Naive thymus-derived CD8-positive, alpha-beta T cell (primary cell): Measurements from ENCODE around the gene HDAC9. TPM values are rescaled to one million over a fixed set of nuclear protein-coding genes. Genes with fewer than 3 reads are reported as not detected.

ENCODE experiments used
- ATAC-seq, 2 donors: fragments of 150-1000 bp; cut with Tn5 transposase in 1 of 2; sonication (Bioruptor Pico), chemical (Tn5 transposase) in 1 of 2; 1 replicate in 1 of 2; 2 replicates in 1 of 2; pipeline ENCODE4 v1.10.0; 2021; ENCODE audit warnings: mild to moderate bottlenecking in 2 of 2, moderate library complexity in 2 of 2
- POLR2A ChIA-PET: fragments of 350-600 bp; sonication (Branson Sonifier 250); formaldehyde crosslinking; loops from one replicate; lab custom pipeline; 2021; ENCODE audit warnings: antibody characterized with exemption; lab: Charles Lee
- DNase-seq, 10 donors: peaks; one replicate each; pipeline versions ENCODE4 v3.0.0 to v3.0.0-alpha.2; 2020 to 2022
- H3K27ac Mint-ChIP-seq, 10 donors: one replicate each; pipeline ENCODE4 v1.8.0; 2020 to 2022; ENCODE audit warnings: mild to moderate bottlenecking in 10 of 10, mixed read lengths in 10 of 10, moderate library complexity in 4 of 10, inconsistent platforms in 1 of 10
- H3K27me3 Mint-ChIP-seq, 5 donors: one replicate each; pipeline ENCODE4 v1.8.0; 2021 to 2022; ENCODE audit warnings: mixed read lengths in 5 of 5
- H3K36me3 Mint-ChIP-seq, 3 donors: one replicate each; pipeline ENCODE4 v1.8.0; 2020 to 2022; ENCODE audit warnings: mixed read lengths in 3 of 3, mild to moderate bottlenecking in 2 of 3, inconsistent platforms in 1 of 3
- H3K4me1 Mint-ChIP-seq, 4 donors: one replicate each; pipeline ENCODE4 v1.8.0; 2021 to 2022; ENCODE audit warnings: mixed read lengths in 4 of 4
- H3K4me3 Mint-ChIP-seq, 10 donors: one replicate each; pipeline ENCODE4 v1.8.0; 2020 to 2022; ENCODE audit warnings: mild to moderate bottlenecking in 10 of 10, mixed read lengths in 10 of 10, moderate library complexity in 6 of 10, inconsistent platforms in 1 of 10
- H3K9me3 Mint-ChIP-seq, 9 donors: one replicate each; pipeline ENCODE4 v1.8.0; 2020 to 2022; ENCODE audit warnings: mixed read lengths in 9 of 9, mild to moderate bottlenecking in 3 of 9, inconsistent platforms in 1 of 9, moderate library complexity in 1 of 9
- polyA plus RNA-seq, 3 donors: library from polyadenylated mRNA; unstranded; fragments of 300-500 nt; fragmentation: Illumina TruSeq; gene quantifications; one replicate each; pipeline ENCODE4 v1.2.3, GENCODE V29; 2021
- total RNA-seq, 8 experiments: library from RNA in 2 of 8; stranded (reverse) in 2 of 8; gene quantifications; one replicate each; pipeline ENCODE4 v1.2.3 and lab custom pipeline; 2021 to 2026

Gene HDAC9
- total and polyA plus RNA-seq, 5 experiments from 2014 or later: 0.03 to 3.1 (median 2.0) TPM

- no peaks in the 10 kb centered on the region for H3K4me1 Mint-ChIP-seq
- DNase-seq (no peak), ATAC-seq (no peak)
- H3K36me3 Mint-ChIP-seq: no peaks in the 10 kb centered on the region
- no peaks in the 10 kb centered on the region for H3K27me3 Mint-ChIP-seq
- no peak overlapping the region for H3K27ac Mint-ChIP-seq
- H3K4me3 Mint-ChIP-seq: no peak overlapping the region
- H3K9me3 Mint-ChIP-seq: peaks cover 0 to 3% (median 0%) of the 10 kb centered on the region in 9 donors
- POLR2A ChIA-PET: no interaction called here
Measured at GRCh38 chr7:18679261-18679660, 183.7 kb downstream of the HDAC9 start.

GRCh38 chr7:18680576-18680975 lies 185.0 kb downstream of the HDAC9 start:
- POLR2A ChIA-PET: no interaction called here
- peaks cover 0 to 7% (median 0%) of the 10 kb centered on the region in 9 donors for H3K9me3 Mint-ChIP-seq
- ATAC-seq (no peak), DNase-seq (no peak)
- H3K36me3 Mint-ChIP-seq: no peaks in the 10 kb centered on the region
- no peak overlapping the region for H3K4me3 Mint-ChIP-seq
- H3K4me1 Mint-ChIP-seq: peaks cover 0 to 4% (median 0%) of the 10 kb centered on the region in 4 donors
- H3K27me3 Mint-ChIP-seq: no peaks in the 10 kb centered on the region
- H3K27ac Mint-ChIP-seq: no peak overlapping the region

- H3K4me1 Mint-ChIP-seq: peaks cover 0 to 4% (median 0%) of the 10 kb centered on the region in 4 donors
- H3K27ac Mint-ChIP-seq: no peak overlapping the region
- no peak overlapping the region for H3K4me3 Mint-ChIP-seq
- no peaks in the 10 kb centered on the region for H3K27me3 Mint-ChIP-seq
- POLR2A ChIA-PET: no interaction called here
- no peak for DNase-seq
- no peak for ATAC-seq
- H3K36me3 Mint-ChIP-seq: no peaks in the 10 kb centered on the region
- peaks cover 0 to 7% (median 0%) of the 10 kb centered on the region in 9 donors for H3K9me3 Mint-ChIP-seq
Measured at GRCh38 chr7:18684916-18685315, 189.4 kb downstream of the HDAC9 start.

GRCh38 chr7:18685971-18686370 lies 190.4 kb downstream of the HDAC9 start:
- Mint-ChIP-seq H3K27ac (no peak overlapping the region), H3K27me3 (no peaks in the 10 kb centered on the region), H3K36me3 (no peaks in the 10 kb centered on the region), H3K4me3 (no peak overlapping the region), H3K4me1 (peaks cover 0 to 4% (median 0%) of the 10 kb centered on the region in 4 donors), H3K9me3 (peaks cover 0 to 7% (median 0%) of the 10 kb centered on the region in 9 donors)
- ATAC-seq (no peak), DNase-seq (no peak)
- POLR2A ChIA-PET: no interaction called here

- no peak for DNase-seq
- Mint-ChIP-seq H3K4me1 (peaks cover 0 to 4% (median 0%) of the 10 kb centered on the region in 4 donors), H3K27ac (no peak overlapping the region), H3K4me3 (no peak overlapping the region), H3K9me3 (peaks cover 0 to 7% (median 0%) of the 10 kb centered on the region in 9 donors), H3K27me3 (no peaks in the 10 kb centered on the region), H3K36me3 (no peaks in the 10 kb centered on the region)
- POLR2A ChIA-PET: no interaction called here
- ATAC-seq: no peak
Measured at GRCh38 chr7:18689551-18689950, 194.0 kb downstream of the HDAC9 start.

GRCh38 chr7:18693406-18693805 lies 197.9 kb downstream of the HDAC9 start:
- Mint-ChIP-seq H3K27me3 (no peaks in the 10 kb centered on the region), H3K9me3 (no peaks in the 10 kb centered on the region), H3K27ac (no peak overlapping the region), H3K36me3 (no peaks in the 10 kb centered on the region), H3K4me3 (no peak overlapping the region), H3K4me1 (no peaks in the 10 kb centered on the region)
- DNase-seq: no peak
- POLR2A ChIA-PET: no interaction called here
- ATAC-seq: no peak

GRCh38 chr7:18693816-18694215 lies 198.3 kb downstream of the HDAC9 start:
- Mint-ChIP-seq H3K4me3 (no peak overlapping the region), H3K36me3 (no peaks in the 10 kb centered on the region), H3K4me1 (no peaks in the 10 kb centered on the region), H3K27ac (no peak overlapping the region), H3K9me3 (no peaks in the 10 kb centered on the region), H3K27me3 (no peaks in the 10 kb centered on the region)
- ATAC-seq (no peak), DNase-seq (no peak)
- POLR2A ChIA-PET: no interaction called here

GRCh38 chr7:18694484-18694883 lies 198.9 kb downstream of the HDAC9 start:
- POLR2A ChIA-PET: no interaction called here
- H3K27ac Mint-ChIP-seq: no peak overlapping the region
- no peaks in the 10 kb centered on the region for H3K4me1 Mint-ChIP-seq
- H3K9me3 Mint-ChIP-seq: no peaks in the 10 kb centered on the region
- no peaks in the 10 kb centered on the region for H3K36me3 Mint-ChIP-seq
- no peak overlapping the region for H3K4me3 Mint-ChIP-seq
- DNase-seq (no peak), ATAC-seq (no peak)
- no peaks in the 10 kb centered on the region for H3K27me3 Mint-ChIP-seq

GRCh38 chr7:18694911-18695310 lies 199.4 kb downstream of the HDAC9 start:
- Mint-ChIP-seq H3K27me3 (no peaks in the 10 kb centered on the region), H3K4me1 (no peaks in the 10 kb centered on the region), H3K27ac (no peak overlapping the region), H3K9me3 (no peaks in the 10 kb centered on the region), H3K36me3 (no peaks in the 10 kb centered on the region), H3K4me3 (no peak overlapping the region)
- ATAC-seq: no peak
- DNase-seq: no peak
- POLR2A ChIA-PET: no interaction called here

GRCh38 chr7:18698258-18698734 lies 202.7 kb downstream of the HDAC9 start:
- POLR2A ChIA-PET: no interaction called here

GRCh38 chr7:18700147-18700546 lies 204.6 kb downstream of the HDAC9 start:
- Mint-ChIP-seq H3K36me3 (no peaks in the 10 kb centered on the region), H3K4me3 (no peak overlapping the region), H3K4me1 (no peaks in the 10 kb centered on the region), H3K9me3 (no peaks in the 10 kb centered on the region), H3K27me3 (no peaks in the 10 kb centered on the region), H3K27ac (no peak overlapping the region)
- POLR2A ChIA-PET: no interaction called here
- no peak for ATAC-seq
- DNase-seq: no peak

More at GRCh38 chr7:18698258-18698734, 202.7 kb downstream of the HDAC9 start:
- no peak for ATAC-seq
- Mint-ChIP-seq H3K27ac (no peak overlapping the region), H3K4me3 (no peak overlapping the region), H3K9me3 (no peaks in the 10 kb centered on the region), H3K27me3 (no peaks in the 10 kb centered on the region), H3K4me1 (no peaks in the 10 kb centered on the region), H3K36me3 (no peaks in the 10 kb centered on the region)
- no peak for DNase-seq

GRCh38 chr7:18702071-18702829 lies 206.7 kb downstream of the HDAC9 start:
- no peak overlapping the region for H3K27ac Mint-ChIP-seq
- ATAC-seq: no peak

GRCh38 chr7:18703685-18704084 lies 208.1 kb downstream of the HDAC9 start:
- Mint-ChIP-seq H3K4me3 (no peak overlapping the region), H3K4me1 (no peaks in the 10 kb centered on the region), H3K27ac (no peak overlapping the region), H3K9me3 (no peaks in the 10 kb centered on the region), H3K27me3 (peaks cover 0 to 5% (median 0%) of the 10 kb centered on the region in 5 donors), H3K36me3 (no peaks in the 10 kb centered on the region)
- DNase-seq (no peak), ATAC-seq (no peak)
- POLR2A ChIA-PET: no interaction called here

More at GRCh38 chr7:18702071-18702829, 206.7 kb downstream of the HDAC9 start:
- Mint-ChIP-seq H3K27me3 (peaks cover 0 to 5% (median 0%) of the 10 kb centered on the region in 5 donors), H3K4me1 (no peaks in the 10 kb centered on the region), H3K4me3 (no peak overlapping the region), H3K9me3 (no peaks in the 10 kb centered on the region), H3K36me3 (no peaks in the 10 kb centered on the region)
- POLR2A ChIA-PET: no interaction called here
- DNase-seq: no peak

- Mint-ChIP-seq H3K4me3 (no peak overlapping the region), H3K27ac (no peak overlapping the region), H3K27me3 (peaks cover 0 to 5% (median 0%) of the 10 kb centered on the region in 5 donors), H3K4me1 (peaks cover 0 to 2% (median 0%) of the 10 kb centered on the region in 4 donors), H3K36me3 (no peaks in the 10 kb centered on the region), H3K9me3 (no peaks in the 10 kb centered on the region)
- ATAC-seq: no peak
- POLR2A ChIA-PET: no interaction called here
- no peak for DNase-seq
Measured at GRCh38 chr7:18706670-18707069, 211.1 kb downstream of the HDAC9 start.
